SU-DHL-6 (cell line): ENCODE results near the gene AK9.

Experiments
- EZH2phosphoT487 ChIP-seq: fragments of 200-600 bp; sonication (generic), shearing (Covaris generic); conservative IDR thresholded peaks from 2 replicates; pipeline ENCODE4 v1.6.1; 2018; ENCODE audit warnings: mild to moderate bottlenecking, antibody characterized with exemption, low read length, moderate library complexity, mixed read lengths
- TF ChIP-seq, protein P1 (sequence below): fragments of 200-600 bp; sonication (generic); IDR thresholded peaks from one replicate; pipeline ENCODE4 v1.5.1; 2017; ENCODE audit warnings: antibody characterized with exemption, mild to moderate bottlenecking, low read length, moderate library complexity; ENCODE audit not compliant: insufficient read depth, poor library complexity, severe bottlenecking

DNA sequence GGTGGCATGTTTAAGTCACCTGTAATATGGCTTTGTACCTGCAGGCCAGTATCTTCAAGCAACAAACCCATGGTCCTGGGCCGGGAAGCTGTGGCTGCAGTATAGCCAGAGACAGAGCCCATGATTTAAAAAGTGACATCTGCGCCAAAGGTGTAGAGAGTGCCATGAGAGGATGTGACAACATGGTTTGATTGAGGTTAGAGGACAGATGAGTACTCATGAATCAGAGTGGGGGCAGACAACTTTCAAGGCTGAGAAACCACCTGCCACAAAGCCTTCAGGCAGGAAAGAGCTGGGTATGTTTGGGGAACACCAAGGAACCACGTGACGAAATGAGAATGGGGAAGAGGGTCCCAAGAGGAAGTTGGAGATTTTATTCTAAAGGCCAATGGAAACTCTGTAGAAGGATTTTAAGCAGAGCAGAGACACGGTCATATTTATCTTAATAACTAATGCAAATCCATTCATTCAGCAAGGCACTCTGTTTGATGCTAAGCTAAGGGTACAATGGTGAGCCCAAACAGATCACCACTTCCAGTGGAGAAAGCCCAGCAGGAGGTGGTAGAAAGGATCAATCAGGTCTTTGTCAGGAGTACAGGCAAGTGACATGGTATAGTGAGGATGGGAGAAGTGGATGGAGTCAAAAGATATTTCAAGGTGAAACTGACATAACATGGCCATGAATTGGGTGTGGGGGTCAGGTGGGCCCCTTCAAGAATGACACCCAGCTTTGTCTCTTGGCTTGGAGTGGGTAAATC, 232.0 kb downstream of the AK9 start:
- TF ChIP-seq, protein P1, sequence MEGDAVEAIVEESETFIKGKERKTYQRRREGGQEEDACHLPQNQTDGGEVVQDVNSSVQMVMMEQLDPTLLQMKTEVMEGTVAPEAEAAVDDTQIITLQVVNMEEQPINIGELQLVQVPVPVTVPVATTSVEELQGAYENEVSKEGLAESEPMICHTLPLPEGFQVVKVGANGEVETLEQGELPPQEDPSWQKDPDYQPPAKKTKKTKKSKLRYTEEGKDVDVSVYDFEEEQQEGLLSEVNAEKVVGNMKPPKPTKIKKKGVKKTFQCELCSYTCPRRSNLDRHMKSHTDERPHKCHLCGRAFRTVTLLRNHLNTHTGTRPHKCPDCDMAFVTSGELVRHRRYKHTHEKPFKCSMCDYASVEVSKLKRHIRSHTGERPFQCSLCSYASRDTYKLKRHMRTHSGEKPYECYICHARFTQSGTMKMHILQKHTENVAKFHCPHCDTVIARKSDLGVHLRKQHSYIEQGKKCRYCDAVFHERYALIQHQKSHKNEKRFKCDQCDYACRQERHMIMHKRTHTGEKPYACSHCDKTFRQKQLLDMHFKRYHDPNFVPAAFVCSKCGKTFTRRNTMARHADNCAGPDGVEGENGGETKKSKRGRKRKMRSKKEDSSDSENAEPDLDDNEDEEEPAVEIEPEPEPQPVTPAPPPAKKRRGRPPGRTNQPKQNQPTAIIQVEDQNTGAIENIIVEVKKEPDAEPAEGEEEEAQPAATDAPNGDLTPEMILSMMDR, result no peak
- TF ChIP-seq EZH2phosphoT487, result no peak
